DMS 273 (cell line): ENCODE data around the gene ADM2.

Source experiments
- DNase-seq: peaks from one replicate; lab custom pipeline; 2025; ENCODE audit not compliant: unreplicated experiment; lab: John Stamatoyannopoulos, UW

The ADM2 gene

DNA sequence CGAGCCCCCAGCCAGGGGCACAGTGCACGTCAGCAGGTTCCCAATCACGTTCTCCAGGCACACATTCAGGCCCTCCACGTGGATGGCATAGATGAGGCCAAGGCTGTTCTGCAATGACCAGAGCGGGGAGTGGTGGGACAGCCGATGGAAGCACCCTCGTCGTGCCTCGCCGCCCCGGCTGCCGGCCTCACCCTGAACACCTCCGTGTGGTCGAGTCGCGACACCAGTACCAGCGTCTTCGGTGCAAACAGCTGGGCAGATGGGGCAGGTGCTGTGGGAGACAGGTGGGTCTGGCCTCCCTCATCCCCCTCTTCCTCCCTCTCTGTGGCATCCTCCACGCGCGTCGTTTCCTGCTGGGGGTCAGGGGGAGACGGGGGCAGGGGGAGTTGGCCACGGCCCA, 14.0 kb upstream of the ADM2 start:
- no peak for DNase-seq

DNA sequence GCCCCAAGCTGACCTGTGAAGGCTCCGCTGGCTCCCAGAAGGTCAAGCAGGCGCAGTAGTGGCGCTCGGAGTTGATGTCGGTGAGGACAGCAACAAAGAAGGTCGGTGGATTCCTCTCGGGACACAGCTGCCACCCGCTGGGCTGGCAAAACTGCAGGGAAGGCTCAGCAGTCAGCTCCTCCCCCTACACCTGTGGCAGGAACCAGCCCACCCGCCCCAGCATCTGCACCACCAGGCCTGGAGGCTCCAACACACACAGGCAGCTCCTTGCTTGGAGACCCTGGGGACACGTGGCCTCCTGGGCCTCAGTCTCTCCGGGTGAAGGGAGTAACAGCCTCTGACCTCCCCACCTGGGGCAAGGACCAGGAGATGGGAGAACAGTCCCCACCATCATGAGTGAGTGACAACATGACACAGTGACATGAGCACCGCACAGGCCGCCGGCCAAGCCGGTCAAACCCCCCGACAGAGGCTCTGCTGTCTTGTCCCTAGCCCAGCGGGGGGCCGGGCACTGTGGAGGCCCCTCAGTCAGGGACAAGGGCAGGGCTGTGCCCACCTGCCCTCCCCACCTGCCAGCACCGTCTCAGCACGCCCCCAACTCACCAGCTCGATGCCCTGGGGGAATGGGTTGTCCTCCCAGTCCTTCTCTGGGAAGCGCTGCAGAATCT, 13.4 kb upstream of the ADM2 start:
- no peak for DNase-seq

DNA sequence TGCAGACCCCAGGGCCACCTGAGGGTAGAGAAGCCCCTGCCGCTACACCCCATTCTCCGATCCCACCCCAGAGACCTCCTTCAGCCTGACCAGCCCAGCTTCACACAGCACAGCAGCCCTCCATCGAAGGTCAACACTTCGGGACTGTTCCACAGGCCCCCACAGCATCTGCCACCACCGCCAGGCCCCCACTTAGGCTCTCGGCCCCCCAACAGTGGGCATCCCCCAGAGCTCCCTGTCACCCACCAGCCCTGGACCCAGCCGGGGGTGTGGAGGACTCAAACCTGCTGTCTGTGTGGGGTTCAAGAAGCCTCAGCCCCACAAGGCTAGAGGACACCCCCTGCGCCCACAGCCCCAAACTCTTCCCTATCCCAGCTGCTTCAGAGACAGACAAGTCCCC, 12.7 kb upstream of the ADM2 start:
- no peak for DNase-seq

DNA sequence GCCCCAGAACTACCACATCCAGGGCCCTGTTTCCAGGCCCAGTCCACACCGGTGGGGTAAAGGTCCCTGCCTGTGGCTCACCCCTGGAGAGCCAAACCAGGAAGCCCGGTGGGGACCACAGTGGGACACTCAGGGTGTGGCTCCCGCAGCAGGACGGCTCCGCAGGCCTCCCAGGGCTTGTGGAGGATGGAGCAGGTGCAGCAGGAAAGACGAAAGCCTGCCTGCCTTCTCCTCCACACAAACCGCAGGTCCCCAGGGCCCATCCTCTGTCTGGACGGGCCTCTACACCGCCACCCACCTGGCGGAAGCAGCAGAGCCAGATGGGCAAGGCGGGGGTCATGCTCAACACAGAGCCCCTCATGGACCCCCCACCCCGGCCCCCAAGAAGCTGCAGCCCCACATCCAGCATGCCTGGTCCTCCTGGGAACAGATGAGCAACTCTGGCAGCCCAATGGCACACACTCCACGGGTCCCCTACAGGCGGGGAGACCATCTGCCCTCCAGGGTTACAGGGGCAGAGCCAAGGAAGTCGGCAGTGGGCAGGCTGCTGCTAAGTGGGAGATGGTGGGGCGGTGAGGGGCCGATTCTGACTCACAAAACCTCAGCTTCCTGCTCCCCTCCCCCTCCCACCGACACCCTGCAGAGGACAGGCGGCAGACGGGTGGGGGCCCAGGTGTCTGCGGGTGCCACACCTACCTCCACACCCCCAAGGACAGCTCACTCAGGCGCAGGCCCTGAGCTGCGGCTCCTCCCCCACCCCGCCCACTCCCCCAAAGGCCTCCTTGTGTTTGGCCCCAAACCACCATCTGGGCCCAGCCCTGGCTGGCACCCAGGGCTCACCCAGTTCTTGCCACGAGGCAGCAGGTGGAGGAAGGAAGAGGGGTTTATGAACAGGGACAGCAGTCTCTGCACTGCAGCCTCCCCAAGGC, 11.7 kb upstream of the ADM2 start:
- peak; percentile 97 for DNase-seq

DNA sequence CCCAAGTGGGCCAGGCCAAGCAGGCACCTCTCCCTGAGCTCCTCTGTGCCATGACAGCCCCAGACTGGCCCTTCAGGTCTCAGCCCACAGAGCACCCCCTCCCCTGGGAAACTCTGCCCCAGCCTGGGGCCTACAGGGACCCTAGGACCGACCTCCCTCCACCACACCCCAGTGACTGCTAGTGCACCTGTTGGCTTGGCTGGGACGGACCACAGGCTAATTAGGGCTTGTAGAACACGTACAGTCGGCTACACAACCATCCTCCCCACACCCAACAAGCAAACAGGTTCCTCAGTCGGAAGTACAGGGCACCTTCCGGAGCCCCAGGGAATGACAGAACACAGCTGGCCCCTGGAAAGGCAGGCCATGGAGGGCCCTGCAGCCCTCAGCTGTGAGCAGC, 10.9 kb upstream of the ADM2 start:
- no peak for DNase-seq

DNA sequence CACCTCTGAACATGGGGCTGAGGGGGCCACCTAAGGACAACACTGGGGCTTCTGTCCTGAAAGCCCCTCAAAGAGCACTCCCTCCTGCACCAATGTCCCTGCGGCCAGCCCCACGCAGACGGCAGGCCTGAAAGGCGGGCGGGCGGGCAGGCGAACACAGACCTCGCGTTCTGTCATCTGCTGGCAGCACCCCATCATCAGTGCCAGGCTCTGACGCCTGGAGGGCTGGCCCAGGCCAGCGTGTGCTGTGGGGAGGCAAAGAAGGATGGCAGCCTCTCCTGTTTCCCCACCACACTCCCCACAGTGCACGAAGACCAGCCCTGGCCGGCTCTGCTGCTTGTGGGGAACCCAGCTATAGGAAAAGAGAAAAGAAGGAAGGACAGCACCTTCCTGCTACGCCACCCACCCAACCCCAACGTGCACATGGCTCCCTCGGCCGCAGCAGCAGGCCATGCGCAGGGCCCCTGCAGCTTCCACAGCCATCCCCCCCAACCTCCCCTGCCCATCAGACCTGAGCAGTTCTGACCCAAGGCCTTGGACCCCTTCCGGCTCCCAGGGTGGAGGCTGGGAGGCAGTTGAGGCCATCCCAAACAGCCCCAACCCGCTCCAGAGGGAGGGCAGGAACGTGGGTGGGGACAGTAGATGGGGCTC, 10.0 kb upstream of the ADM2 start:
- DNase-seq, result no peak

DNA sequence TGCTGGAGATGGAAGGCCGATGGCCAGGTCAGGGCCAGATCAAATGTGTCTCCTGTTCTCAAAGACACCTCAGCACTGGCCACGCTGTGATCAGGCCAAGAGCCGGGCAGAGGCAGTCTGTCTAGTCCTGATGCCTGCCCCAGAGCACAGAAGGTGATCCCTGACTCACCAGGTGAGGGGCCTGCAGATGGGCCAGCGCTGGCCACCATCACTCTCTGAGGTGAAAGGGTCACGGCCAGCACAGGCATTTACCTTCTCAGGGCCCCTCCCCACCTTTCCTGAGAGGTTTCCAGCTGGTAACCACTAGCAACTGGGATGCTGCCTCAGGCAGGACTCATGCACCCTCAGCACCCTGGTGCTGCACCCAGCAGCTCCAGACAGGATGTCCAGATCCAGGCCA, 9.4 kb upstream of the ADM2 start:
- no peak for DNase-seq

DNA sequence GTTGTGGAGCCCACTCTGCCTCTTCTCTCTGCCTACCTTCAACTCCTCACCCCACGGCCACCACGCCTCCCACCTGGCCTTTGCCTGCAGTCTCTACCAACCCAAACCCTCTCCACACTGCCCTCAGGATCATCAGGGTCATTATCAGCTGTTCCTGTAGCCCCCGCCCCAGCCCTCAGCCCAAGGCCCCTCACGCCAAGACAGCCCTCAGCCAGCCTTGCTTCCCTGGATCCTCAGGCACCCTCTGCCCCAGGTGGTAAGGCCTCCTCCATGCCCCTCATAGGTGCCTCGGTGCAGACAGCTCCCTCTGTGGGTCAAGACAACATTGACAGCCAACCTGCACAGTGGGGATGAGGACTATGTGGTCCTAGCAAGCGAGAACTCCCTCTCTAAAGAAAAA, 8.3 kb upstream of the ADM2 start:
- peak; percentile 41 for DNase-seq

DNA sequence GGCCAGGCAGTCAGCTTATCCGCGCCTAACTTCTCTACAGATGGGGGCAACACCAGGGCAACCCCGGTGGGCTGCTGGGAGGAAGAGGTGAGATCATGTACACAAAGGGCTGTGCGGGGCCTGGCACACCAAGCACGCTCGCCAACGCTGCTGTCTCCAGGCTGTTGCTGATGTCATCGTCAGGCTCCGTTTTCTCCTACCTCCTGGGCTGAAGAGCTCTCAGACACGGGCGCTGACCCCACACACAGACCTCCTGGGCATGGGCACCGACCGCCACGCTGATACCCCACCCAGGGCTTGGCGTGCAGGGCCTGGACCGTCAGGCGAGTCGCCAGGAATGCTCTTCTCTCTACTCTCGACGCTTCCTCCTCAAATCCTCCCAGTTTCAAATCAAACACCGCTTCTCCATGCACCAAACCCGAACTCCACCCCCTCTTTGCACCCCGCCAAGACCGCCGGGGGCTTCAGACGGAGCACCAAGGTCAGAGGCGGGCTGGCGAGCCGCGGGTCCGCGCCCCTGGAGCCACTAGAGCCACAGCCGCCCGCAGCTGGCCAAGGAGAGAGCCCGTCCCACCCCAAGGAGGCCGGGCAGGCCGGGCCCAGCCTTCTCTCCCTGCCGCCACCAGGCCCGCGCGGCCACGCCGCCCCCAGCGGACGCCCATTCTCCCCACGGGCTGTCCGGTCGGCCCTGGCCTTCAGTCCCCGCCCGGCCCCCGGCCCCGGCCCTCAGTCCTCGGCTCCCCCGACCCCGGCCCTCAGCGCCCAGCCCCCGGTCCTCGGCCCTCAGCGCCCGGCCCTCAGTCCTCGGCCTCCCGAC, 7.3 kb upstream of the ADM2 start:
- DNase-seq, result peak; percentile 36

DNA sequence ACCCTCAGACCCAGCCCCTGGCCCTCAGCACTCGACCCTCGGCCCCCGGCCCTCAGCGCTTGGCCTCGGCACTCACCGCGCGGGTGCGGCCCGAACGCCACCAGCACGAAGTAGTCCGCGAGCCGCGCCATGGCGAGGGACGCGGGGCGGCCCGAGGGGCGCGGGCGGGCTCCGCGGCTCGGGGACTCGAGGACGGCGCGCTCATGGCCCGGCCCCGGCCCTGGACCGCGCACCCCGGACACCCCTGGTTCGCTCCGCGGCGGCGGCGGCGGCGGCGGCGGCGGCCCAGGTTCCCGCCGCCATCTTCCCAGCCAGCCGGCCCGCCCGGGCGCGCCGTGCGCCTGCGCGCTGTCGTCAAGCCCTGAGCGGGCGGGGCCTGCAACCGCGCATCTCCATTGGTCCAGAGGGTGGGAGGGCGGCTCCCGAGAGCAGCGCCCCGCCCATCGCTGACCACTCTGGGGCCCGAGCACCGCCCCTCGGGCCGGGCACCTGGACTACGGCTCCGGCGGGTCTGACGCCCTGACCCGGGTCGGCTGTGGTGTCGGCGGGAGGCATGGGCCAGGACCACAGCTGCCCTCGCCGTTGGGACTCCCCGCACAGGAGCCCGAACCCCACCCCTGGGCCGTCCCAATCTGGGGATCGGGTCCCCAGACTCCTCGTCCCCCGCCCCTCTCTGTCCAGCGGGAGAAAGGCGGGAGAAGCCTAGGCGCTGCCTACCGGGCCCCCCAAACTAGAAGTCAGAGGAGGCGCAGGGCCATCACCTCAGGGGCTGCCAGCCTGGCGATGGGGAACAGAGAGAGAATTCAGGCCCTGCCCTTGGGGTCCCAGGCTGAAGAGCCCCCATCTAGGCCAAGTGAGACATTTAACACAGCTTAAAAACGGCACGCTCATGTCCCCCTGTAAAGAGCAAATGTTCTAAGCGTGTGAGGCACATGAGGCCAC, 6.4 kb upstream of the ADM2 start, which contains the start of gene SBF1:
TSS of gene SBF1 (minus strand) at position 326 of the 942 bp plus-strand sequence. CDS start at position 131, 195 bp downstream.
- peak; percentile 92 for DNase-seq

DNA sequence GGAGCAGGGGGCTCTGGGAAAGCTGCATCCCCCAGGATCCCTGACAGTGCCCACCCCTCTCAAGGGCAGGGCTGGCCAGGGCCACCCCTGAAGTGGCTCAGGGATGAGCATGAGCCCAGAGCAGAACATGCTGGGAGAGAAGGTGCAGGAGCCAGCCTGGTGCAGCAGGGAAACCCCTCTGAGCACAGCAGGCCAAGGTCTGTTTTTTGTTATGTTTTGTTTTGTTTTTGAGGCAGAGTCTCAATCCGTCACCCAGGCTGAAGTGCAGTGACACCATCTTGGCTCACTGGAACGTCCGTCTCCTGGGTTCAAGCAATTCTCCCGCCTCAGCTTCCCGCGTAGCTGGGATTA, 5.7 kb upstream of the ADM2 start:
- no peak for DNase-seq

DNA sequence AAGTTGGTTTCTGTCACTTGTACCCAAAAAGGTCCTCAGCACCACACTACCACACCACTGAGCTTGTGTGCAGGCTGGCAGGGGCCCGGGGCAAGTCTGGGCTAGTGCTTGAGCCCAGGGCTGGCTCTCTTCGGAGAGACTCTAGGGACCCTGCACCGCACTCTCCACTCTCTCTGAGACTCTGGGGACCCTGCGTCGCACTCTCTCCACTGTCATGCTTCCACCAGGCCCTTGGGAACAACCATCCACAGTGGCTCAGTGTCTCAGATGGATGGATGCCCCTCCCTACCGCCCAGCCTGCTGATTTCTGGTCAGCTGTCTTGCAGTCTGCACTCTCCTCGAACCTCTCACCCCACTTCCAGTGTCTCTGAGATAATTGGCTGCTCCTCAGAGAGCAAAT, 4.5 kb upstream of the ADM2 start:
- no peak for DNase-seq

DNA sequence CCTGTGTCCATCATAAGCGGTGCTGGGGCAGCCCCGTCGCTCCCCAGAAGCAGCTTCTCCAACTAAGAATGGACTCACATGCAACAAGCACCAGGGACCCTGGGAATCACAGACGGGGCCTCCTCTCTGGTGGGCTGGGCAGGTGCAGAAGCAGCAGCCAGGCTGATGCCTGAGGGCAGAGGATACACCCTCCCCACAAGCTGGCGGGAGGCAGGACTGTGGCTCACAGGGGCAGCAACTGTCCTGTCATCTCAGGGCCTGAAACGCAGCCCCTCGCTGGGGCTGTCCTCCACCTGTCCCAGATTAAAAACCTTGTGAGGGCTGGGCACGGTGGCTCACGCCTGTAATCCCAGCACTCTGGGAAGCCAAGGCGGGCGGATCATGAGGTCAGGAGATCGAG, 3.4 kb upstream of the ADM2 start:
- no peak for DNase-seq

DNA sequence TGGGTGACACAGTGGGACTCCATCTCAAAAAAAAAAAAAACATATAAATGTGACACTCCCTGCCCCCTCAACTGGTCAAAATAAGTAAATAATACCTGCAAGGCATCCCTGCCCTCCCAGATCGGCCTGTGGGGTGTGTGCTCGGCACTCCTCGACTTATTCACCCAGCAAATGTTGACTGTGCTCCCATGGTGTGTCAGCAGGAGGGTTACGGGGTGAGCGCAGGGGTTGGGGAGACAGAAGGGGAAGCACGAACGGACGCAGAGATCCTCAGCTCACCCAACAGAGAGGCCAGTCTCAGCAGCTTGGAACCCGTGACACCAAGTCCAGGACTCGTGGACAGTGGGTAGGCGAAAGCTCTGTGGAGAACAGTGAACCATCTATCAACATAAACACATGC, 1.6 kb upstream of the ADM2 start:
- no peak for DNase-seq

DNA sequence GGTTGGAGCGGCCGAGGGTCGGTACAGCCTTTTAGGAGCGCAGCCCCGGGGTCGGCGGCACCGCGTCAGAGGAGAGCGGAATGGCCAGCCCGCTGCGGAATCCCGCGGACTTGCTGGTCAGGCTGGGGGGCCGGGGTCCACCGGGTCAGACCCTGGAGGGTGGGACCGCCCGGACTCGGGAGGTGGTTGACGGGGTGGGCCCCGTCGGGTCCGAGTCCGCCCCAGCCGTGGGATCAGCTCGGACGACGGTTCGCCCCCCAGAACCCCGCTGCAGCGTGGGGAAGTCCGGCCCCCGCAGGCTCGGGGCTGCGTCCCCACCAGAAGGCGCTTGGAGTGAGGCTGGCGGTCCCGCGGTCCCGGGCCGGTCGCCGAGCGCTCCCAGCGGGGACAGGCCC, 301 bp upstream of the ADM2 start:
- DNase-seq, result no peak

DNA sequence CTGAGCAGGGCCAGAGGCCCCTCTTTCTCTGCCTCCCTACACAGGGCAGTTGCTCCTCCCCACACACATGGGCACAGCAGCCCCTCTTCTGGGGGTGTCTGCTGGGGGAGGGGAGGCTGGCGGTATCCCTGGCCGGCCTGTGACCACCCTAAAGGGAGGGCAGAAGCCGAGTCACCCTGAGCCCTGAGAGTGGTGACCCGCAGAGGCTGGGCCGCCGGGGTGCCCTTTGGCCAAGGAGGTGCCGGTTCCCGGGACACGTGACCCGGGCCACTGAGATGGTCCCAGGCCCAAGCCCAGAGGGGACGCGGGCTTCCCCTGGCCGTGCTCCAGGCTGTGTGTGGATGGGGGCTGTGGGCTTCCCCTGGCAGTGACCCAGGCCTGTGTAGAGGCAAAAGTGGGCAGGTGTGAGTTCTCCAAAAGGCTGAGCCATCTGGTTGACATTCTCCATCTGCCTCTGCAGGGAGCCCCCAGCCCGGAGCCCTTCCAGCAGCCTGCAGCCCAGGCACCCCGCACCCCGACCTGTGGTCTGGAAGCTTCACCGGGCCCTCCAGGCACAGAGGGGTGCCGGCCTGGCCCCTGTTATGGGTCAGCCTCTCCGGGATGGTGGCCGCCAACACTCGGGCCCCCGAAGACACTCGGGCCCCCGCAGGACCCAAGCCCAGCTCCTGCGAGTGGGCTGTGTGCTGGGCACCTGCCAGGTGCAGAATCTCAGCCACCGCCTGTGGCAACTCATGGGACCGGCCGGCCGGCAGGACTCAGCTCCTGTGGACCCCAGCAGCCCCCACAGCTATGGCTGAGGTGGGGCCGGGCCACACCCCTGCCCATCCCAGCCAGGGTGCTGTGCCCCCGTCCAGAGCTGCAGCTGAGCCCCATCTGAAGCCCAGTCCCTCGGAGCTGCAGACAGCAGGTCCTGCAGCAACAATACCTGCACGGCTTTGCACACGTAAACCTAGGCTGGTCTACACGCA, 1.0 kb downstream of the ADM2 start:
- DNase-seq, result peak; percentile 77

DNA sequence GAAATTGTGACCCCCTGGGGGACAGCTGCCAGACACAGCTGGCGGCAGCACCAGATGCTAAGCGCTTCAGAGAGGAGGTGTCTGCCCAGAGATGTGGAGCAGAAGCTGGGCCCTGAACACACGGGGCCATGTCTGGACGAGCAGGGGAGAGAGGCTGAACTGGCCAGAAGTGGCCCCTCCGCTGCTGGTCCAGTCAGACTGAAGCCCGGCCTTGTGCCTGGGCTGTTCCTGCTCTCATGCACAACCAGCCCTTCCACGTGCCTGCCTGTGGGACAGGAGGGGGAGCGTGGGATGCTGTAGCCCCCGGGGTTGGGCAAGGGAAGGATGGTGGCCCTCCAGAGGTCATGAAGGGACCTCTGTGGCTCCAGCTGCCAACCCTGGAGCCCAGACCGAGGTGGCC, 1.8 kb downstream of the ADM2 start:
- peak; percentile 65 for DNase-seq

DNA sequence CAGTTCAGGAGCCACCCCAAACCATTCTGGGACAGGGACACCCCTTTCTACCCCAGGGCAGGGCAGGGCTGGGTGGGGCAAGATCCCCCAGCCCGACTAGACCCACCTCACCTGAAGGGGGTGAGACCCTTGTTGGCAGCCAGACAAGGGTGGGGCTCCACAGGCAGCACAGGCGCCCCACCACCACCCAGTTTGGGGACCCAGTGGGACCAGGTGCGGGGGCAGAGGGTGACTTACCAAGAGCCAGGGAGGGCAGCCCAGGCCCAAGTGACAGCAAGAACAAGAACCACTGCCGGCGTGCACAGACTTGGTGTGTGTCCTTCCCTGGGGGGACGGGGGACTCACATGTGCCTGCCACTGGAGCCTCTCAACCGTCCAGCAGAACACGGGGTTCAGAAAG, 2.2 kb downstream of the ADM2 start:
- DNase-seq, result no peak
